BJ (cell line): ENCODE data around the gene MSH2. TPM values are rescaled to one million over a fixed set of nuclear protein-coding genes. Genes with fewer than 3 reads are reported as not detected.
A peak's percentile ranks its signal among the peaks of the same experiment; 100 is the strongest.

Experiments
- CTCF ChIA-PET: fragments of 350-600 bp; formaldehyde crosslinking; extraction: SDS; loops from one replicate; lab custom pipeline; 2021; ENCODE audit warnings: antibody characterized with exemption, inconsistent platforms; lab: Yijun Ruan, JAX
- POLR2A ChIA-PET: fragments of 300-600 bp; sonication (Branson Sonifier 250); formaldehyde crosslinking; extraction: SDS; loops from one replicate; lab custom pipeline; 2021; ENCODE audit warnings: antibody characterized with exemption; lab: Charles Lee
- DNase-seq: peaks from one replicate; pipeline ENCODE4 v3.0.0-alpha.2; 2011; ENCODE audit warnings: low read depth
- H3K27me3 ChIP-seq: 2 replicates; pipeline ENCODE4 v1.6.0; 2011; ENCODE audit warnings: low read length; ENCODE audit not compliant: control insufficient read depth, insufficient read depth
- H3K36me3 ChIP-seq: 2 replicates; pipeline ENCODE4 v1.5.1; 2011; ENCODE audit warnings: low read length; ENCODE audit not compliant: control insufficient read depth, insufficient read depth
- H3K4me3 ChIP-seq: 2 replicates; pipeline ENCODE4 v1.5.1; 2011; ENCODE audit warnings: low read depth, mild to moderate bottlenecking, control low read depth, low read length
- polyA plus RNA-seq: library from polyadenylated mRNA; depleted of rRNA; stranded (reverse); fragments of >200 nt; gene quantifications from 2 replicates; pipeline ENCODE4 v1.2.3, GENCODE V29; 2011
- TF ChIP-seq, protein P1 (sequence below): IDR thresholded peaks from 2 replicates; pipeline ENCODE4 v1.5.1; 2011; ENCODE audit warnings: low read depth, mild to moderate bottlenecking, control low read depth, inconsistent platforms, low read length, moderate library complexity; ENCODE audit not compliant: insufficient read depth

Gene MSH2
- polyA plus RNA-seq, 1 experiment = 4.9 TPM

GRCh38 chr2:47485751-47486300 lies 82.9 kb downstream of the MSH2 start:
- Histone ChIP-seq H3K36me3 (no peaks in the 10 kb centered on the region), H3K4me3 (no peak overlapping the region), H3K27me3 (no peaks in the 10 kb centered on the region)
- CTCF ChIA-PET = interaction anchor here (1.3 kb wide), 1 partner anchor 16 kb away, joined by 6 read pairs; no protein-coding TSS in a partner anchor
- POLR2A ChIA-PET = no interaction called here
- TF ChIP-seq, protein P1, sequence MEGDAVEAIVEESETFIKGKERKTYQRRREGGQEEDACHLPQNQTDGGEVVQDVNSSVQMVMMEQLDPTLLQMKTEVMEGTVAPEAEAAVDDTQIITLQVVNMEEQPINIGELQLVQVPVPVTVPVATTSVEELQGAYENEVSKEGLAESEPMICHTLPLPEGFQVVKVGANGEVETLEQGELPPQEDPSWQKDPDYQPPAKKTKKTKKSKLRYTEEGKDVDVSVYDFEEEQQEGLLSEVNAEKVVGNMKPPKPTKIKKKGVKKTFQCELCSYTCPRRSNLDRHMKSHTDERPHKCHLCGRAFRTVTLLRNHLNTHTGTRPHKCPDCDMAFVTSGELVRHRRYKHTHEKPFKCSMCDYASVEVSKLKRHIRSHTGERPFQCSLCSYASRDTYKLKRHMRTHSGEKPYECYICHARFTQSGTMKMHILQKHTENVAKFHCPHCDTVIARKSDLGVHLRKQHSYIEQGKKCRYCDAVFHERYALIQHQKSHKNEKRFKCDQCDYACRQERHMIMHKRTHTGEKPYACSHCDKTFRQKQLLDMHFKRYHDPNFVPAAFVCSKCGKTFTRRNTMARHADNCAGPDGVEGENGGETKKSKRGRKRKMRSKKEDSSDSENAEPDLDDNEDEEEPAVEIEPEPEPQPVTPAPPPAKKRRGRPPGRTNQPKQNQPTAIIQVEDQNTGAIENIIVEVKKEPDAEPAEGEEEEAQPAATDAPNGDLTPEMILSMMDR = no peak
- DNase-seq = no peak

GRCh38 chr2:47486841-47487497 lies 84.0 kb downstream of the MSH2 start:
- Histone ChIP-seq H3K27me3 (no peaks in the 10 kb centered on the region), H3K4me3 (no peak overlapping the region), H3K36me3 (no peaks in the 10 kb centered on the region)
- TF ChIP-seq, protein P1 = no peak
- DNase-seq = no peak
- ChIA-PET POLR2A (no interaction called here), CTCF (interaction anchor here (1.3 kb wide), 1 partner anchor 14 kb away, joined by 6 read pairs; no protein-coding TSS in a partner anchor)

- ChIA-PET POLR2A (no interaction called here), CTCF (interaction anchor here (1.3 kb wide), 1 partner anchor 14 kb away, joined by 6 read pairs; no protein-coding TSS in a partner anchor)
- TF ChIP-seq, protein P1 = no peak
- H3K4me3 ChIP-seq = no peak overlapping the region
- no peaks in the 10 kb centered on the region for H3K36me3 ChIP-seq
- no peak for DNase-seq
- no peaks in the 10 kb centered on the region for H3K27me3 ChIP-seq
These were observed 84.5 kb downstream of the MSH2 start for GRCh38 chr2:47487498-47487875.

- H3K36me3 ChIP-seq = no peaks in the 10 kb centered on the region
- DNase-seq = peak; percentile 6
- POLR2A ChIA-PET = no interaction called here
- TF ChIP-seq, protein P1 = no peak
- H3K4me3 ChIP-seq = no peak overlapping the region
- CTCF ChIA-PET = interaction anchor here (1.3 kb wide), 2 partner anchors 23 to 31 kb away, joined by 4 to 5 read pairs; no protein-coding TSS in a partner anchor
- no peaks in the 10 kb centered on the region for H3K27me3 ChIP-seq
These were observed 86.1 kb downstream of the MSH2 start for GRCh38 chr2:47488870-47489584.

GRCh38 chr2:47490406-47490805 lies 87.5 kb downstream of the MSH2 start:
- H3K4me3 ChIP-seq = no peak overlapping the region
- ChIA-PET CTCF (interaction anchor here (1.2 kb wide), 1 partner anchor 277 kb away, joined by 5 read pairs; no protein-coding TSS in a partner anchor), POLR2A (no interaction called here)
- H3K36me3 ChIP-seq = no peaks in the 10 kb centered on the region
- no peak for DNase-seq
- no peaks in the 10 kb centered on the region for H3K27me3 ChIP-seq
- TF ChIP-seq, protein P1 = no peak
